Cardiac muscle cell (in vitro differentiated cells and primary cell): ENCODE data around the gene CELA3A. TPM values are rescaled to one million over a fixed set of nuclear protein-coding genes. Genes with fewer than 3 reads are reported as not detected.
A peak's percentile ranks its signal among the peaks of the same experiment; 100 is the strongest.
"Not testable (repeated sequence)": the region's sequence is repeated elsewhere in the genome, so short reads cannot be mapped to it uniquely, and the experiment has no call there.

ENCODE experiments used
- DNase-seq, 2 donors: peaks; one replicate each; pipeline versions ENCODE4 v3.0.0 to v3.0.0-alpha.2; 2010 to 2017; ENCODE audit warnings: low read depth in 1 of 2, low spot score in 1 of 2
- H3K27ac ChIP-seq: fragments of 200-600 bp; sonication (generic); 2 replicates; pipeline ENCODE4 v1.5.1; 2016
- H3K27me3 ChIP-seq: fragments of 200-600 bp; sonication (generic); 2 replicates; pipeline ENCODE4 v1.6.0; 2016; ENCODE audit warnings: control low read depth
- H3K36me3 ChIP-seq: fragments of 200-600 bp; sonication (generic); 2 replicates; pipeline ENCODE4 v1.5.1; 2016; ENCODE audit warnings: control low read depth
- H3K4me1 ChIP-seq: fragments of 200-600 bp; sonication (generic); 2 replicates; pipeline ENCODE4 v1.8.1; 2017; ENCODE audit warnings: low read depth, mild to moderate bottlenecking, mixed run types
- H3K4me3 ChIP-seq: fragments of 200-600 bp; sonication (generic); 2 replicates; pipeline ENCODE4 v1.5.1; 2016; ENCODE audit warnings: mild to moderate bottlenecking
- H3K9me3 ChIP-seq: fragments of 200-600 bp; sonication (generic); 2 replicates; pipeline ENCODE4 v1.5.1; 2017; ENCODE audit warnings: low read depth, mild to moderate bottlenecking, control low read depth
- CTCF ChIP-seq: IDR thresholded peaks from 2 replicates; pipeline ENCODE4 v1.5.1; 2012; ENCODE audit warnings: low read depth, mild to moderate bottlenecking, low read length
- polyA plus RNA-seq: library from polyadenylated mRNA; unstranded; fragments of >200 nt; fragmentation: Nextera tagmentation; extraction: Ambion mirVana; gene quantifications from 2 replicates; pipeline ENCODE4 v1.2.1, GENCODE V29; 2016
- total RNA-seq: library from RNA; depleted of rRNA; stranded (reverse); fragments of >200 nt; gene quantifications from 2 replicates; pipeline ENCODE4 v1.2.3, GENCODE V29; 2016

The CELA3A gene
- total and polyA plus RNA-seq, 2 experiments from 2014 or later: not detected

DNA sequence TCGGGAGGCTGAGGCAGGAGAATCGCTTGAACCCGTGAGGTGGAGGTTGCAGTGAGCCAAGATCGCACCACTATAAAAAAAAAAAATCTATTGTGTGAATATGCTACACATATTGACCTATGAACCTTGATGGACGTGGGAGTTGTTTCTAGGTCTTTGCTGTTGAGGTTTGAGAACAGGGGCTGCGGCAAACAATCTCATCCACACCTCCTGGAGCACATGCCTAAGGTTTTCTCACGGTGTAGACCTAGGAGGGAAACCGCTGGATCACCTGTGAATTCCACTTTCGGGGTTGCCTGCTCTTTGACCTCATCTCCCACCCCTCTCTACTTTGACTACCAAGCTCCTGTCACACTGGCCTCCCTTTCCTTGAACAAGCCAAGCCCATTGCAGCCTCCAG, 26.2 kb upstream of the CELA3A start:
- H3K9me3 ChIP-seq, H3K27me3 ChIP-seq, H3K36me3 ChIP-seq, H3K27ac ChIP-seq, H3K4me1 ChIP-seq, DNase-seq, H3K4me3 ChIP-seq: not testable (repeated sequence)

- not testable (repeated sequence) for DNase-seq, H3K36me3 ChIP-seq, H3K4me1 ChIP-seq, H3K4me3 ChIP-seq, H3K27me3 ChIP-seq, H3K27ac ChIP-seq, H3K9me3 ChIP-seq
These were observed 24.7 kb upstream of the CELA3A start, which contains the start of gene CELA3B for GRCh38 chr1:21976703-21977239. CELA3B (plus strand) TSS chr1:21977022; CDS start chr1:21977040, 18 bp downstream.

GRCh38 chr1:21978209-21978608, 23.2 kb upstream of the CELA3A start:
- DNase-seq, H3K9me3 ChIP-seq, H3K4me1 ChIP-seq, H3K27ac ChIP-seq, H3K36me3 ChIP-seq, H3K4me3 ChIP-seq, H3K27me3 ChIP-seq: not testable (repeated sequence)

GRCh38 chr1:21980515-21981220, 20.8 kb upstream of the CELA3A start:
- H3K36me3 ChIP-seq, H3K4me3 ChIP-seq, H3K27ac ChIP-seq, H3K4me1 ChIP-seq, H3K27me3 ChIP-seq, H3K9me3 ChIP-seq: not testable (repeated sequence)
- TF ChIP-seq CTCF: peak; percentile 15
- DNase-seq: peak in 1 of 2 donors; percentile 37

GRCh38 chr1:21981253-21981652, 20.2 kb upstream of the CELA3A start:
- not testable (repeated sequence) for H3K27me3 ChIP-seq, H3K9me3 ChIP-seq, H3K27ac ChIP-seq, H3K36me3 ChIP-seq, DNase-seq, H3K4me3 ChIP-seq, H3K4me1 ChIP-seq

DNA sequence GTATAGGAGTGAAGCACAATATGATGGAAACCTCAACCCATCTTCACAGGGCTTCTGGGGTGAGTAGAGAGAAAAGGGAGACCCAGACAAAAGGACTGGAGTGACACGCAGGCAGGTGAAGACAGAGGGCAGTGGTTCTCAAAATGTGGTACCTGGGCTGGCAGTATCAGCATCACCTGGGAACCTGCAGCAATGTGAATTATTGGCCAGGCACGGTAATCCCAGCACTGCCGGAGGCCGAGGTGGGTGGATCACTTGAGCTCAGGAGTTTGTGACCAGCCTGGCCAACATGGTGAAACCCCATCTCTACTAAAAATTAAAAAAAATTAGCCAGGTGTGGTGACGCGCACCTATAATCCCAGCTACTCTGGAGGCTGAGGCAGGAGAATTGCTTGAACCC, 19.3 kb upstream of the CELA3A start:
- H3K9me3 ChIP-seq, H3K27me3 ChIP-seq, H3K27ac ChIP-seq, H3K36me3 ChIP-seq, H3K4me1 ChIP-seq, H3K4me3 ChIP-seq, DNase-seq: not testable (repeated sequence)

- not testable (repeated sequence) for H3K4me3 ChIP-seq, H3K9me3 ChIP-seq, H3K4me1 ChIP-seq, H3K27me3 ChIP-seq, H3K36me3 ChIP-seq, H3K27ac ChIP-seq, DNase-seq
These were observed 17.9 kb upstream of the CELA3A start for GRCh38 chr1:21983539-21983938.

GRCh38 chr1:21985893-21986292, 15.6 kb upstream of the CELA3A start:
- DNase-seq, H3K9me3 ChIP-seq: not testable (repeated sequence)

DNA sequence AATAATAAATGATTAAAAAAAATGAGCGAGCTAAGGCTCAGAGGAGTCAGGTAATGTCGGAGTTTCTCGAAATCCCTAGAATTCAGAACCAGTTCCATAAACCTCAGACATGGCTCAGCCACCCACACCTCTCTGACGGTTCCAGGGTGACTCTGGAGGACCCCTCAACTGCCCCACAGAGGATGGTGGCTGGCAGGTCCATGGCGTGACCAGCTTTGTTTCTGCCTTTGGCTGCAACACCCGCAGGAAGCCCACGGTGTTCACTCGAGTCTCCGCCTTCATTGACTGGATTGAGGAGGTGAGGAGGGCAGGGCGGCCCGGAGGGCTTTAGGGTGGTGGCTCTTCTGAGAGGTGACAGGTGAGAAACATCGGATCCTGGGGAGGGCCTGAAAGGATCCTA, 15.1 kb upstream of the CELA3A start:
- H3K36me3 ChIP-seq, DNase-seq, H3K27ac ChIP-seq, H3K4me3 ChIP-seq, H3K9me3 ChIP-seq, H3K4me1 ChIP-seq, H3K27me3 ChIP-seq: not testable (repeated sequence)

More at GRCh38 chr1:21985893-21986292, 15.6 kb upstream of the CELA3A start:
- H3K27me3 ChIP-seq, H3K27ac ChIP-seq, H3K36me3 ChIP-seq, H3K4me3 ChIP-seq, H3K4me1 ChIP-seq: not testable (repeated sequence)

DNA sequence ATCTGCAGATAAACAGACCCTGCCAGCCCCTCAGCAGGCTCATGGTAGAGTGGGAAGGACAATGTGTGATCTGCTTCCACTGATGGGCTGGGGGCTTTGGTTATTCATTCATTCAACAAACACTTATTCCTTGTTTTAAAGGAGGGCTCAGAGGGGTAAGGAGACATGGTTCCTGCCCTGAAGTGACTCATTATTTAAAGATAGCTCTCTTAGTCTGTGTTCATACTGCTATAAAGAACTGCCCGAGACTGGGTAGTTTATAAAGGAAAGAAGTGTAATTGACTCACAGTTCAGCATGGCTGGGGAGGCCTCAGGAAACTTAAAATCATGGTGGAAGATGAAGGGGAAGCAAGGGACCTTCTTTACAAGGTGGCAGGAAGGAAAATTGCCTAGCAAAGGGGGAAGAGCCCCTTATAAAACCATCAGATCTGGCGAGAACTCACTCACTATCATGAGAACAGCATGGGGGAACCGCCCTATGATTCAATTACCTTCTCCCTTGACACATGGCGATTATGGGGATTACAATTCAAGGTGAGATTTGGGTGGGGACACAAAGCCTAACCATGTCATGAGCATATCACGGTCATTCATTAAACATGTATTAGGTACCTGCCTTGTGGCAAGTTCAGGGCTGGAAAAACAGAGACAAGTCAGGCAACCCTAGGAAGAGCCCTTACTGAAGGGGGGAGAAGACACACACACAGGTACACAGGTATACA, 11.6 kb upstream of the CELA3A start:
- H3K4me1 ChIP-seq, DNase-seq, H3K9me3 ChIP-seq, H3K27ac ChIP-seq, H3K36me3 ChIP-seq, H3K27me3 ChIP-seq, H3K4me3 ChIP-seq: not testable (repeated sequence)

DNA sequence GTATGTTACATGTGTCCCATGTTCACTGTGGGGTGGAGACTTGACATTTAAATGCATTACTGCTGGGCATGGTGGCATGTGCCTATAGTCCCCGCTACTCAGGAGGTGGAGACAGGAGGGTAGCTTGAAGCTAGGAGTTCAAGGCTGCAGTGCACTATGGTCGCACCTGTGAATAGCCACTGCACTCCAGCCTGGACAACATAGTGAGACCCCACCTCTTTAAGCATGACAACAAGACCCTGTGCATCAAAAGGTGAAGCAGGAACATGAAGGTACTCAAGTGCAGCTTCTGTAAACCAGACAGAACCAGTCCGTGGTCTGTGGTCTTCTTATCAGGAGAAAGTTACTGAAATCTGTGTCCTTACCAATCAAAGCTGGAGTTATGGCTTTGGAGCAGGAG, 9.3 kb upstream of the CELA3A start:
- DNase-seq, H3K27ac ChIP-seq, H3K27me3 ChIP-seq, H3K9me3 ChIP-seq, H3K36me3 ChIP-seq, H3K4me3 ChIP-seq, H3K4me1 ChIP-seq: not testable (repeated sequence)

DNA sequence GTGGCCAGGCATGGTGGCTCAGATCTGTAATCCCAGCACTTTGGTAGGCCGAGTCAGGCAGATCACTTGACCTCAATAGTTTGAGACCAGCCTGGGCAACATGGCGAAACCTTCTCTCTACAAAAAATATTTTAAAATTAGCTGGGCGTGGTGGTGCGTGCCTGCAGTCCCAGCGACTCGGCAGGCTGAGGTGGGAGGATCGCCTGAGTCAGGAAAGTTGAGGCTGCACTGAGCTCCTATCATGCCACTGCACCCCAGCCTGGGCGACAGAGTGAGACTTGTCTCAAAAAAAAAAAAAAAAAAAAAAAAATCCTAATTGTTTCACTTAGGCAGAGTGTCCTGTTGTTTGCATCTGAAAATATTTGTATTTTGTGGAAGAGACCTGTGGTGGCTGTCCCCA, 6.7 kb upstream of the CELA3A start:
- H3K4me1 ChIP-seq, H3K27ac ChIP-seq, H3K27me3 ChIP-seq, H3K4me3 ChIP-seq, H3K36me3 ChIP-seq, DNase-seq, H3K9me3 ChIP-seq: not testable (repeated sequence)

- H3K9me3 ChIP-seq, H3K27ac ChIP-seq, DNase-seq, H3K36me3 ChIP-seq, H3K27me3 ChIP-seq, H3K4me3 ChIP-seq, H3K4me1 ChIP-seq: not testable (repeated sequence)
These were observed 4.8 kb upstream of the CELA3A start for GRCh38 chr1:21996663-21996970.
